Stimulated activated CD4-positive, alpha-beta T cell treated with anti-CD3 and anti-CD28 coated beads, TNF-alpha, amount 100 ng/mL, for 4 hours (primary cell): Measurements from ENCODE around the gene TTC27.
"Not testable (repeated sequence)": the region's sequence is repeated elsewhere in the genome, so short reads cannot be mapped to it uniquely, and the experiment has no call there.

Experiments
- DNase-seq, 3 experiments: peaks; one replicate each; pipeline ENCODE4 v3.0.0-alpha.2; 2020; ENCODE audit warnings: low read depth in 3 of 3

TTC27 gene

DNA sequence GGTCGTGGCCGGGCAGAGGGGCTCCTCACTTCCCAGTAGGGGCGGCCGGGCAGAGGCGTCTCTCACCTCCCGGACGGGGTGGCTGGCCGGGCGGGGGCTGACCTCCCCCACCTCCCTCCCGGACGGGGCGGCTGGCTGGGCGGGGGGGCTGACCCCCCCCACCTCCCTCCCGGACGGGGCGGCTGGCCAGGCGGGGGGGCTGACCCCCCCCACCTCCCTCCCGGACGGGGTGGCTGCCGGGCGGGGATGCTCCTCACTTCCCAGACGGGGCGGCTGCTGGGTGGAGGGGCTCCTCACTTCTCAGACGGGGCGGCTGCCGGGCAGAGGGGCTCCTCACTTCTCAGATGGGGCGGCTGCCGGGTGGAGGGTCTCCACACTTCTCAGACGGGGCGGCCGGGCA lies 126.8 kb downstream of the TTC27 start:
- DNase-seq: not testable (repeated sequence)

DNA sequence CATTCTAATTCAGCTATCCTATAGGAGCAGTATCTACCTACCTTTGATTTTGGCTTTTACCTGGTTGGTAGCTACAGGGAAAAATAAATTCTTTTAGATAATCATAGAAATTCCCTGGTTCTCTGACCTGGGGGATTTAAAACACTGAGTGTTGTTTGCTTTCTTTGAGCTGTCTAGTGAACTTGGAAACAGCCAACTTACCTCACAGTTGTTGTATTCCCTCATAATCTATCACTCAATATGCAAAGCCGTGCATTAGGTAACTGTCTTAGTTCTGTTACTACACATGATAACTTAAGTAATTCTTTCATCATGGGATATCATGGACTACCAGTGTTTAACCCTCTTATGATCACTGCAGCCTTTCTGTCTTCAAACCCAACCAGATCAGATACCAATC lies 127.8 kb downstream of the TTC27 start:
- no peak for DNase-seq

DNA sequence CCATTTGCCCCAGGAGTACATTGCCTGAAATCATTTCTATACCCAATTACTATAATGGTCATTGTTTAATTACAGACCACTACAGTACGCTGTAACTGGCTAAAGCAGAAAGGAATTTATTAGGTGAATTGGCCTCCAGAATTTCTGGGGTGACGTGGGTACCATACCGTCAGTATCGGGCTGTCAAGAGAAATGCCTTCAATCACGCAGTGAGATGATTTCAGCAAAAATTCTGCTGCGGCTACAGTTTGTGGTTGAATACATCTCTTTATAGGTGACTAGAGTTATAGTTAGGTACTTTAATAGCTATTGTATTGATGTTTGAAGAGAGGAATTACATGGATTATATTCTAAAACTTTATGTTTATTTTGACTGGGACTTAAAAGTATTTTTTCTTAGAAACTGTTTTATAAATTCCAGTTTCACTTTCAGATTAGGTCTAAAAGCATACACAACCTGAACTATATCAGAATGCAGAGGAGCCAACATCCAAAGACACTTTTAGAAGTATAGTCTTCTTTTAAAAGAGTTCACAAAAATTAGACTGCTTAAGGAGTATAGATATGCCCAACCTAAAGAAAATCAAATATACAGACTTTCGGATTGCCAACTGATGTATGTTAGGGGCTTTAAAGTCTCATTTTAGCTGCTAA lies 128.4 kb downstream of the TTC27 start:
- DNase-seq: no peak

DNA sequence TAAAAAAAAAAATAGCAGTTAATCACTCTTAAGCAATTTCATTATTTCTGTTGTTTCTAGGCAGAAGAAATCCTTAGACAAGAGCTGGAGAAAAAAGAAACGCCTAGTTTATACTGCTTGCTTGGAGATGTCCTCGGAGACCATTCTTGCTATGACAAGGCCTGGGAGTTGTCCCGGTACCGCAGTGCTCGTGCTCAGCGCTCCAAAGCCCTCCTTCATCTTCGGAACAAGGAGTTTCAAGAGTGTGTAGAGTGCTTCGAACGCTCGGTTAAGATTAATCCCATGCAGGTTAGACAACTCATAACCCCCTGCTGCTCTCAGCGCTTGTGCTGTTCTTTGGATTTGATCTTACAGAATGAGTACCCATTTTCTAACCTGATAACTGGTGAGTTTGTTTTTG lies 130.4 kb downstream of the TTC27 start:
- no peak for DNase-seq

DNA sequence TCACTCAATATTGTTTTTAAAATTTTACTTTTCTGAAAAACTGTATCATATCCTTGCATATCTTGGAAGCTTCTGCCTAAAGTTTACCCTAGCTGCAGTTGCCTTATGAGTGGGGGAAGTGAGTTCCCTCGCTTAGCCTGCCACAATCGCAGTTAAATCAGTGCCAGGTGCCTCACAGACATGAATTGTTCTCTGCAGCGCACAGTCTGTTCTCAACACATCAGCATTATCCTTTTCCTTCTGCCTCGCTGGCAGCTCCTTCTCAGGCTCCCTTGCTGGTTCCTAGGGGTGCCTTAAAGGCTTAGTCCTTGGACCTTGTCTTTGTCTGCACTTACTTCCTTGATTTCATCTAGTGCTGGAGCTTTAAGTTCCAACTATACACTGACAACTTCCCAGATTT lies 132.8 kb downstream of the TTC27 start:
- no peak for DNase-seq

DNA sequence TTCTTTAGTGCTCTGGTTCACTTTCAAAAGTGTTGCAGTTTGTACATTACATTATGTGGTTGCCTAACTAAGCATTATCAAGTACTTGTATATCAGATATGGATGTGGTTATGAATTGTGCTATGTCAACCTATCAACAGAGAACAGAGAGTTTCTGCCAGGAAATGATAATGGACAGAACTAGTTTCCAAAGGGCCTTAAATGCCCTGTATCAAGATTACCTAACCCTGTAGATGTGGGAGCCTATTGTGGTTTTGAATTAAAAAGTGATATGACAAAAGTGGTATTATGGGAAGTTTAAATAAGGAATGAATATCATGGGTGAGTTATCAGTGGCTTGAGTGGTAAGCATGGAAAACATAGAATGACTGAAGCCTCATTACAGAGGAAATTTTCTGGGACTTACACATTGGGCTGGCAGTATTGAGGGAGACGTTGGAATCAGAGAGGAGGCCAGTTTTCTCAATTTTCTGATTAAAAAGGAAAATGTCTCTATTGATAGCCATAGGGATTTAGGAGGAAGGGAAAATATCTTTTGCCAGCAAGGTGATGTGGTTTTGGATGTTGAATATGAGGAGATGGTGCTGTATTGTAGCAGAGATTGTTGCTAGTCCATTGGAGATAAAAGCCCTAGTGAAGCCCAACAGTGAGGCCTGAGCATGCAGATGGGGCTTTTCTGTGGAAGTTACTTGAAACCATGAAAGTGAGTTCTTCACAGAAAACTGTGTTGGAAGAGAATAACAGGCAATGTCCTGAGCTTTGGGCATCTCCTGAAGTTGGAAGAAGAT lies 140.7 kb downstream of the TTC27 start:
- DNase-seq: no peak

DNA sequence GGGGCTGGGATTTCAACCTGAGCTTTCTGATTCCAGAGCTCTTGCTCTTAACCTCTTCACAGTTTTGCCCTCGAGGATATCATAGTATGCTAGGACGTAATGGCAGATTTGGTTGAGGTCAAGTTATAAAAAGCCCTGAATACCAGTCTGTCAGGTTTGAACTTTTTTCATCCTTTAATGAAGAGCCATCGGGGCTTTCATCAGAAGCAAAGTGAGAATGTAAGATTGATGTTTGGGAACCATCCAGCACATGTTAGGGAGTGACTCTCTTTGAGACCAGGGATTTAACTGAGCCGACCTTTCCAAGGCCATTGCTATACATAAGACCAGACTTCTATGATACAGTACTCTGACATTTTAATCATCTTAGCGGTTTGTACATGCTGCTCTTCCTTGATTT lies 142.5 kb downstream of the TTC27 start:
- no peak for DNase-seq

DNA sequence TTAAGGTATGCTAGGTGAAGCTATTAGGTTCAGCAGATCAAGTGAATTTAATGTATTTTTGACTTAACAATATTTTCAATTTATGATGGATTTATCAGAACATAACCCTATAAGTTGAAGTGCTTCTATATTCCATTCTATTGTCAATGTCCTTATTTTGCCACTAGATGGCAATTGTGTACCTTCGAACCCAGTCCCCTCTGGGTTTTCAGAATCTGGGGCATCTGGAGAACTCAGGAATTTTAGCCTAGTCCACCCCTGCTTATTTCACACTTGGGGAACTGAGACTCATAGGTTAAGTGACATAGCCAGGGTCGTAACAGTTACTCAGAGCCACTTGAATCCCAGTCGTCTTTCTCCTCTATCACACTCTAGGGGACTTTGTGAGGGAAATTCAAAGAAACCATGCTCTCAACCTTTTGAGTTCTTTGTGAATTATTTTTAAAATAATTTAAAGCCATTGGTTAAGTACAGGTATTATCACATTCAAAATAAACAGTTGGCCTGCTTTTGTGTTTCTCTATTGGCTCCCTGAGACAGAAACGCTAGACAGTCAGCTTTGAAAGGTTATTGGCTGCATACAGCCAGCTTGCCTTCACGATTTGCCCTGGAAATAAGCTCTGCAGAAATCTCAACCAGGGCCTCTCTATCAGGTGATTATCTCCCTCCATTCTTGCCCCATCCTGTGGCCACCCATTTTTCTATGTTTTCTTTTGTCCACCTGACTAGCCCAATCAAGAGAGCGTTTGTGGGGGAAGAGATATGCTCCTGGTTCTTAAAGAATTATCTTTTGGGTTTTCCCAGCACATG lies 145.0 kb downstream of the TTC27 start:
- DNase-seq: no peak

DNA sequence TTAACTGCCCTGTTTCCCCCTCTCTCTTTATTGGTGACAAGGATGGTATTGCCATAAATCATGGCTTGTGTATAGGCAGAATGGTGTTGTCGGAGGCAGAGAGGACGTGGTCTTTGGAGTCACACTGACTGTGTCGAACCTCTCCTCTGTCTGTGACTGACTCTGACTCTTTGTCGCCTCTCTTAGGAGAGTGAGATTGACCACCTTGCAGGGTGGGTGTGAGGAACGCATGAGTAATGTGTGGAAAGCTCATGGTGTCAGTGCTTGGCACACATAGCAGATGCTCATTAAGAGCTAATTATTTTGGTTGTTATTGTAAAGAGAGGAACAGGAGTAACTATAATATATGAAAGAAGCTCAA lies 145.6 kb downstream of the TTC27 start:
- no peak for DNase-seq

DNA sequence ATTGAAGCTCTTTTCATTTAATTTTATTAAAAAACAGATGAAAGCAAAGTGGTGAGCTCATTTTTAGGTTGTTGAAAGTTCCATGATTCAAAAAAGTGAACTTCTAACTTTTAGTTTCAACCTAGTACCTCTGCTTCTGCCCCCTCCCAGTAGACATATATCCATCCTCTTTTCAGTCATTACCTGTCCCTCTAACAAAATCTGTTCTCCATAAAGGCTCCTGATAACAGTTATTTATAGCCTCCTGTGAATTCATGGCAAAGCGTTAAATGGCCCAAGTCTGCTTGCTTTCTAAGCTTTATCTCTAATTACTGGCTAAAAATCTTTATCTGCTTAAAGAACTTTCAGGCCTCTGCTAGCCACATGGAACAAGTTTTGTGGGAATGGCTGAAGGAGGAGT lies 148.1 kb downstream of the TTC27 start:
- no peak for DNase-seq

DNA sequence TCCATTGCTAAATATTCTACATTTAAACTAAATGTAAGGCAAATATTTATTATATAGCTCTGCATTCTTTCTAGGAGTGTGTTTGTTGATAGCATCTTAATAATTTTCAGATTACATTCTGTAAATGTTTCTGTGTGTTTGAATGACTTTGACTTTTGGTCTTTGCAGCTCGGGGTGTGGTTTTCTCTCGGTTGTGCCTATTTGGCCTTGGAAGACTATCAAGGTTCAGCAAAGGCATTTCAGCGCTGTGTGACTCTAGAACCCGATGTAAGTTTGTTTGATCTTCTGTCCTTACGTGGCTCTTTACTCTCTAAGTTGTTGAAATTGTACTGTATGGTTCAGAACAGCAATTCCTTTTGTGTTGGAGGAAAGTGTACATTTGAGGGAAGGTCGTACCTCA lies 149.9 kb downstream of the TTC27 start:
- DNase-seq: no peak

DNA sequence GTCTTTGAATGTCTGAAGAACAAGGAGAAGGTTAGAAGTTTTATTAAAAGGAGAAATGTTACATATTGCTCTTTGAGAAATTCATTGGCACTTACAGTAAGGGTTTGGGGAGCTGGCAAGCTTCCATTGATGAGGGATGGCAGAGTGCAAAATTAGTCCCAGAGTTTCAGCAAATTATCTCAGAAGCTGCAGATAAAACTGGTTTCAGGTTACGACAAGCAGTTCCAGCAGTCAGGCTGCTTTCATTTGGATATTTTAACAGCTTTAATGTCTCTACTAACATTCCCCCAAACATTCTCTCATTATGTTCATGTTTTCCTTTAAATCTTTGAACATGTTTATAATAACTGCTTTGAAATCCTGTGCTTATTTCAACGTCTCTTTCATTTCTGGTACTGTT lies 153.1 kb downstream of the TTC27 start:
- DNase-seq: no peak

DNA sequence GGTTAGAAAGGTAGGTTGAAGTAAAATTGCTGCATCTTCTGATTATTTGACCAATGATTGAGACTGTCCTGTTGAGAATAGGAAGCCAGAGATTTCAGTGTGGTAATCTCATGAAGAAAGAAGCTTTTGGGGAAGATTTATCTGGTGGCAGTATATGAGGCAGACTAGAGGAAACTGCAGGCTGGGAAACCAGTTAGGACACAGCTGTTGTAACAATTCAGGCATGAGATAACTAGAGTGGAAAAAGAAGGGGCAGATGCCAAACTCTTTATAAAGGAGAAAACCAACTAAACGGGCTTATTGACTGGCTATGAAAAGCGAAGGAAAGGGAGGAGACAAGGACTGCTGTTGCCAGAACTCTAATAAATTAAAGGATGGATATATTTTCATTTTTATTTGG lies 155.6 kb downstream of the TTC27 start:
- no peak for DNase-seq

DNA sequence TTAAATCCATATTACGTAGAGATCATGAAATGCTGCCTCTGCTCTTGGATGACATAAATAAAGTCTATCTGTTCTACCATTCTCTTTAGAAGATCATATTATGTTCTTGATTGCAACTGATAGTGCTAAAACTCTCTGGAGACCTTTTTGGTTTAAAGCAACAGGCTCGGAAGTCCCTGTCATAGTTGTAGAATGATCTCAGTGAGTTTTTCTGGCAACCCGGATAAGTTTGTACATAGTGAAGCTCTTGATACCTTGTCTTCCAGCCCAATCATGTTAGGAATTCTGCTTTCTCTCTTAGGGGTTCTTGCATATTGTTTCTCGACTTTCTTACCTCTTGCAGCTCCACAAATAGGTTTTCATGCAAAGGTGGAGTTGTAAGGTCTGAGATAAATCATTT lies 156.1 kb downstream of the TTC27 start:
- DNase-seq: no peak

DNA sequence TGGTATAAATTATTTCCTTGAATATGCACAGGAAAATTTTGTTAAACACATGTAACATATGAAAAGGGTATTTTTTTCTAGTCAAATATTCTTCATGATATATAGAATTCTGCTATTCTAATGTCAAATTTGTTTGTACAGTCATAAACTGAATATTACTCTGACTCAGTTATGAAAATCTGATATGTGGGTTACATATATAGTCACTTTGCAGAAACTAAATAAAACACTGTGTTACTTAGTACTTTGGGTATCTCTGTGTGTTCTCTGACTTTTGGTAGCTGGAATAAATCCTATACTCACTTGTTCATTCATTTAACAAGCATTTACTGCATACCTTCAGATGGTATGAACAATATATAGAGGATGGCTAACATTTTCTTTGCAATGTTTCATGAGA lies 159.4 kb downstream of the TTC27 start:
- DNase-seq: no peak

DNA sequence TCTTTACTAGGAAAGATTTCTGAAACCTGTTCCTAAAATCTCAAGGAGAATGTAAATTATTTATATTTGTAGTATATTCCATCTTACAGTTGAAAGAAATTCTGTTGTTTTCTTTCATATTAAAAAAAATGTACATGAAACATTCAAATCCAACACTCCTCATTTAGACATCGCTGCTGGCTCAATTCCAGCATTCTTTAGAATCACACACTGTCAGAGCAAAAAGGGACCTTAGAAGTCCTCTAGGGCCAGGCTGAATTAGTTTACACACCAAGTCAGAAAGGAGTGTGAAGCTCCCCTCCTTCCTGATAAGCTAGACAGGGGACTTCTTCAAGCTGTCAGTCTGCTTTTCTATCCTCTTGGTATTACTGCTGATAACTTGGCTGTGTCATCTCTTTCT lies 160.3 kb downstream of the TTC27 start:
- DNase-seq: no peak

DNA sequence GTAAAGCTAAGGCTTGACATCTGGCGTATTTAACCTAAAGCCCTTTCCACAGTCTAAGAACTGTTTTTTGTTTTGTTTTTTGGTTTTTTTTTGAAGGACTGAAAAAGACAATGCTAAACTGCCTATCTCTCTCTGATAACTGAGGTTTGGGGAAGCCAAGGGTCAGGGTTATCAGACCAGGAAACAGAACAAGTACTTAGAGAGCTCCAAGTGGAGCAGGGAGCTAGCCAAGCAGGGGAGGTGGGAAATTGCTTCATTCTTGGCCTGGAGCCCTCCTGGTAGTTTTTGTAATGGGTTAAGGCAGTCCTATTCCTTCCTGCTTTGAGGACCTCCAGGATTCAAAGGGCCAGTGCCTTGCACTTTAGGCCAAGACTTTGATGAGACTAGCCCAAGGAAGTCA lies 164.6 kb downstream of the TTC27 start:
- DNase-seq: no peak

DNA sequence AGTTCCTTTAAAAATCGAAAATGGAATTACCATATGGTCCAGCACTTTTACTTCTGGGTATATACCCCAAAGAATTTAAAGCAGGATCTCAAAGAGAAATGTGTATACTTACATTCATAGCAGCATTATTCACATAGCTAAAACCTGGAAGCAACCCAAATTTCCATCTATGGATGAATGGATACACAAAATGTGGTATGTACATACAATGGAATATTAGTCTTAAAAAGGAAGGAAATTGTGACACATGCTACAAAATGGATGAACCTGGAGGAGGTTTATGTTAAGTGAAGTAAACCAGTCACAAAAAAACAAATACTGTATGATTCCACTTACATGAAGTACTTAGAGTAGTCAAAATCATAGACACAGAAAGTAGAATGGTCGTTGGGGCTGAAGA lies 171.0 kb downstream of the TTC27 start:
- no peak for DNase-seq

DNA sequence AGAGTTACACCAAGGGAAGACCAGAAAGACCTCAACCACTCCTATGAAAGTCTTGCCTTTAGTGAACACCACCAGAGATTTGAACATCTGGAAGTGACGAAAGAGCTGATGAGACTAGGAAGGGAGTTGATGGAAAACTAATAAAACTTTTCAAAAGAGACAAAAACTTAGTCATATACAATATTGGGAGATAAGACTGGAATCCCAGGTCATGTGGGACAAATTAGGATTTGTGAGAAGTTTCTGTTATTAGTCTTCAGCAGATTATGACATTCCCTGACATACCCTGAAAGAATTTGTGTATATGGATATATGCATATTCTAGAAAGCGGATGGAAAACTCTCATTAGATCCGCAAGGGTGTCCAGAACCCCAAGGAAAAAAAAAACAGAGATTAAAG lies 173.9 kb downstream of the TTC27 start:
- DNase-seq: no peak

DNA sequence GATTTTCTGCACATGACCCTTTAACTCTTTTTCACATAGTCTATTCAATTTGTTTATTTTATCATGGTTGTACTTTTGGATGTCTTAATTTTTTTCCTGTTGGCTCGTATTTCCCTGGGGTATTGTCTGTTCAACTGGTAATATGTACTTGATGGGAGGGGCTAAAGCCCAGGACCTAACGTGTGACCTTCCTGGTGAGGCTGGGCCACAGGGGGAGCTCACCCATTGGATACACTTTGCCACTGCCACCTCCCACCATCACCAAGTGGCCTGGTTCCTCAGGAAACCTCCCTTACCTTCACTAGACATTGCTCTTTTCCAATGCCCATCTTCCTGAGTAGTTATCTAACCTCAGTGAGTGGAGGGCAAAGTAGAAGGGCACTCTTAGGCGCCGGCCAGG lies 175.0 kb downstream of the TTC27 start:
- no peak for DNase-seq

DNA sequence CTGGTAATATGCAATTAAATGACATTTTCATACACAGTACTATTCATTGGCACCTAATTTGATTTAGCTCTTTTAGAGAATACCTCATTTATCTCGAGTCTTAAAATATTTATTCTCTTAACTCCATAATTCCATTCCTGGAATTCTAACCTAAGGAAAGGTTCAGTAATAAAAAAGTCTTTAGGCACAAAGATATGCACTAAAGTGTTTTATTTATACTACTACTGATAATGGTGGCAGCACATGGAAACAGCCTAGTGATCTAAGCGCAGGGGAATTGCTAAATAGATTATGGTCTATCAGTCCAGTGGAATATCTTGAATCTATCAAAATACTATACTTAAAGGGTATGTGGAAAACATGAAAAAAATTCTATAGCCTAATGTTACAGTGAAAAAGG lies 176.4 kb downstream of the TTC27 start:
- DNase-seq: no peak

DNA sequence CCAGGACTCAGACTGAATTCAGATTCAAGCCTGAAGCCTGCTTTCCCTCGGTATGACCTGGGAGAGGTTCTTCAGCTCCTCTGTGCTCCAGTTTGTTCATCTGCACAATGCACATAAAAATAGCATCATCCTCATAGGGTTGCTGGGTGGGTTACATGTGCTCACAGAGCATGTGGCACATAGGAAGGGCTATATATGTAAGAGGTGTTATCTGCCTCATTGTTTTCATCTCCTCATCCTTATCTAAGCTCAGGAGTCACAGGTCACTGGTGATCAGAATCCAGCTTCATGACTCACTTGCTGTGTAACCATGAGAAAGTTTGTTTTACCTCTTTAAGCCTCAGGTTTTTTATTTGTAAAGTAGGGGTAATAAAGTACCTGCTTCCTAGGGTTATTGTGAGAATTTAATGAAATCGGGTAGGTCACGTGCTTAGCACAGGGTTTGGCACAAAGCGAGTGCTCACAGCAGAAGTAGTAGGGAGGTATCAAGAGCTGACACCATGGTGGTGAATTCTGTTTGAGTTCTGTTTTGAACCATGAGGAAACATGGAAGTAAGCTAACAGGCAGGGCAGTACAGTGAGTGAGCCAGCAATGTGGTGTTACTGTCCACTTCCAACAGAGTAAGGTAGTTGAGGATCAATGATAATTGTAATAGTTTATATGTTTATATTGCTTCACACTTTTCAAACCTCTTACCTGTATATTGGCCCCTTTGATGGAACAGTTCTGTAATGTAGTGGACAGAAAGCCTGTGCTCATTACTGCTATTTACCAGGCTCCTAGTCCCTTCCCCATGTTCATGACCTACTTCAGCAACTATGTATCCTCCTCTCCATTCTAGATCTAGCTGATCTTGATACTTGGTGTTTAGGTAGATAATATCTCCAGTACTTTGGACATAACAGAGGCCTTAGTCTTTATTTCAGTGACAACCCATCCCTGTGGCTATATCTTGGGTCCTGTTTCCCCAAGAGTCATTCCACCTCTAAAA lies 177.6 kb downstream of the TTC27 start:
- DNase-seq: no peak
